Activated naive CD4-positive, alpha-beta T cell (primary cell): ENCODE results near the gene RIOX2.

Experiments used
- DNase-seq, 4 experiments: peaks; one replicate each; lab custom pipeline; 2025; lab: John Stamatoyannopoulos, UW

RIOX2 gene

GRCh38 chr3:97954228-97954827, 17.9 kb downstream of the RIOX2 start:
- DNase-seq, result no peak

GRCh38 chr3:97952872-97953271, 19.4 kb downstream of the RIOX2 start:
- DNase-seq, result no peak

- no peak for DNase-seq
Measured at GRCh38 chr3:97952280-97952679, 20.0 kb downstream of the RIOX2 start.

GRCh38 chr3:97950360-97950759, 21.9 kb downstream of the RIOX2 start:
- no peak for DNase-seq

- no peak for DNase-seq
Measured at GRCh38 chr3:97949743-97950142, 22.5 kb downstream of the RIOX2 start.

- no peak for DNase-seq
Measured at GRCh38 chr3:97949110-97949485, 23.1 kb downstream of the RIOX2 start.

GRCh38 chr3:97948351-97949109, 23.7 kb downstream of the RIOX2 start:
- no peak for DNase-seq

- no peak for DNase-seq
Measured at GRCh38 chr3:97942801-97943546, 29.3 kb downstream of the RIOX2 start.

GRCh38 chr3:97940034-97940433, 32.2 kb downstream of the RIOX2 start:
- DNase-seq, result no peak

- DNase-seq, result no peak
Measured at GRCh38 chr3:97939401-97939800, 32.8 kb downstream of the RIOX2 start.

- no peak for DNase-seq
Measured at GRCh38 chr3:97938444-97938843, 33.8 kb downstream of the RIOX2 start.

- no peak for DNase-seq
Measured at GRCh38 chr3:97937205-97937604, 35.0 kb downstream of the RIOX2 start.

GRCh38 chr3:97935842-97936241, 36.4 kb downstream of the RIOX2 start:
- DNase-seq, result no peak

- no peak for DNase-seq
Measured at GRCh38 chr3:97934980-97935695, 37.1 kb downstream of the RIOX2 start.

GRCh38 chr3:97932387-97932801, 39.8 kb downstream of the RIOX2 start:
- no peak for DNase-seq

GRCh38 chr3:97931218-97931617, 41.0 kb downstream of the RIOX2 start:
- no peak for DNase-seq

GRCh38 chr3:97930018-97930417, 42.2 kb downstream of the RIOX2 start:
- no peak for DNase-seq

- DNase-seq, result no peak
Measured at GRCh38 chr3:97928986-97929385, 43.2 kb downstream of the RIOX2 start.

GRCh38 chr3:97927704-97928103, 44.5 kb downstream of the RIOX2 start:
- no peak for DNase-seq

GRCh38 chr3:97917813-97918536, 54.3 kb downstream of the RIOX2 start:
- no peak for DNase-seq

GRCh38 chr3:97916576-97916975, 55.7 kb downstream of the RIOX2 start:
- no peak for DNase-seq

- no peak for DNase-seq
Measured at GRCh38 chr3:97914388-97914787, 57.8 kb downstream of the RIOX2 start.
